Tibial nerve (tissue), 3 donors: ENCODE results near the gene APRT.

ENCODE experiments used
- CTCF ChIP-seq, 5 experiments: fragments of 200-600 bp in 3 of 5; fragments of 450-650 bp in 2 of 5; sonication (generic) in 3 of 5; IDR thresholded peaks; one replicate each; pipeline ENCODE4 v1.5.1; 2016 to 2019; ENCODE audit warnings: antibody characterized with exemption in 5 of 5, mild to moderate bottlenecking in 3 of 5, moderate library complexity in 2 of 5
- POLR2A ChIP-seq, 2 donors: fragments of 450-650 bp; IDR thresholded peaks; one replicate each; pipeline ENCODE4 v1.6.1; 2017; ENCODE audit warnings: antibody characterized with exemption in 2 of 2, mild to moderate bottlenecking in 2 of 2, moderate library complexity in 2 of 2

- TF ChIP-seq CTCF (IDR thresholded peaks at IDR 0.05), result no peak
- TF ChIP-seq POLR2A (IDR thresholded peaks at IDR 0.05), result no peak
Measured at GRCh38 chr16:88775825-88776224, 35.9 kb downstream of the APRT start.
